Stimulated activated CD8-positive, alpha-beta memory T cell treated with anti-CD3 and anti-CD28 coated beads, Interleukin-15, amount 100 ng/mL, for 1 hour (primary cell): ENCODE measurements around the gene THEMIS2.

Experiments
- DNase-seq: peaks from one replicate; pipeline ENCODE4 v3.0.0-alpha.2; 2020; ENCODE audit warnings: low read depth

Gene THEMIS2

GRCh38 chr1:27886353-27886679, 14.0 kb downstream of the THEMIS2 start:
- DNase-seq = no peak

- DNase-seq = no peak
Measured at GRCh38 chr1:27886744-27887143, 14.4 kb downstream of the THEMIS2 start.

- no peak for DNase-seq
Measured at GRCh38 chr1:27887215-27888021, 15.1 kb downstream of the THEMIS2 start.

DNA sequence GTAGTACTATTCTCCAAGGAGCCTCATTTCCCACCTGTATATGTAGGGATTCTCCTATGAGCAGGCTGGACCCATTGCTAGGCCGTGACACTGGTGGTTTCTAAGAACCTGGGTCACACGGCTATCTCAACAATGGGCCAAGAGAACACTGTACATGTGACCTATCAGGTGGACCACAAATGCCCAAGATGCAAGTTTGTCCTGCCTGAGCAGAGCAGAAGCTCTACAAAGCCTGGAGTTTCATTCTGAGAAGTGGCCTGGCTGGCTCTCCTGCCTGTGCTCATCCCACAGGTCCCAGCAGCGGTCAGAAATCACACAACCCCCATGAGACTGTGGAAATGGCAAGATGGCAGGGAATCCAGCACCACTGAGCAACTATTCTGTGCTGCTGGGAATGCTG, 17.2 kb downstream of the THEMIS2 start:
- DNase-seq = no peak

GRCh38 chr1:27891196-27891889, 19.0 kb downstream of the THEMIS2 start:
- DNase-seq = no peak

DNA sequence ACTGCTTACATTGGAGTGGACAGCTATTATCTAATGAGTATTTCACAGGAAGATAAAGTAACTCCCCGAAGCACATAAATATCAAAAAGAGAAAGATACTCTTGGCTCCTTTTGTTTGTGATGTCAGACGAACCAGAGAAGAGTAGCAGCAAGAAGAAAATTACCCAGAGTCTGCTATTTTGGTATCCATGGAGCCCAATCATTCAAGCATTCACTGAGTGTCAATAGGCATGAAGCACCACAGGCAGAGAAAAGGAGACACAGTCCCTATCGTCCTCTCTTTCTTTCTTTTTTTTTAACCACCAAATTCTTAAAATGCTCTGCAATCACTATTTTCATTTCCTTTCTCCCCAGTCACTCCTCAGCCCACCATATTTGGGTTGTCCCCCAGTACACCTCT, 22.2 kb downstream of the THEMIS2 start:
- DNase-seq = no peak

- DNase-seq = no peak
Measured at GRCh38 chr1:27906759-27907158, 34.4 kb downstream of the THEMIS2 start.

DNA sequence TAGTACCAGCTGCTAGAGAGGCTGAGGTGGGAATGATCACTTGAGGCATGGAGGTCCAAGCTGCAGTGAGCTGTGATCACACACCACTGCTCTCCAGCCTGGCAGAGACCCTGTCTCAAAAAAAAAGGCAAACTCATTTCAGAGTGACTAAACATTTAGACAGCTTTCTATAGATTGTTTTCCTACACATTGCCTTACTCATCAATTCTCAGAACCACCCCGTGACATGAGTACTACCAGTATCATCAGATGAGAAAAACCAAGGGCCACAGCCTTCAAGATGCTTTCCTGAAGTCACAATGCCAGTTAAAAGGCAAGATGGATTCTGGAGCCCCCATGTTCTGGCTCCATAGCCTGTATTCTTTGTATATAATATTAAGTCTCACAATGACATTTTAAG, 40.1 kb downstream of the THEMIS2 start:
- DNase-seq = no peak

- no peak for DNase-seq
Measured at GRCh38 chr1:27915082-27915575, 42.8 kb downstream of the THEMIS2 start.

DNA sequence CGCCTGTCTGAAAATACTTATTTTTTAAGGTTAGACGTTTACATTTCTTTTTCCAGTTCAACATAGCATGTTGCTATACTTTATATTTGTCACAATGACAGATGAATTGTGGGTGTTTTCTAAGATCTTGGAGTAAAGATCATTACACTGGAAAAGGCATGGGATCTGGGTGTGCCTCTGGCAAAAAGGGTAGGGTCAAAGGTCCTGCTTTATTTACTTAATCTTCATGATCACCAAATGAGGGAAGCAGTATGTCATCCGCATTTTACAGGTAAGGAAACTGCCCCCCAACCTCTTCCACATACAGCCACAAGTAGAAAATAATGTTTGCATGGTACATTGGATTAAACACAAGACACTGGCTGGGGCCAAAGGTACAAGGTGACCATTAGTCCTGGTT, 49.9 kb downstream of the THEMIS2 start:
- DNase-seq = no peak

GRCh38 chr1:27928216-27928954, 56.0 kb downstream of the THEMIS2 start:
- no peak for DNase-seq

DNA sequence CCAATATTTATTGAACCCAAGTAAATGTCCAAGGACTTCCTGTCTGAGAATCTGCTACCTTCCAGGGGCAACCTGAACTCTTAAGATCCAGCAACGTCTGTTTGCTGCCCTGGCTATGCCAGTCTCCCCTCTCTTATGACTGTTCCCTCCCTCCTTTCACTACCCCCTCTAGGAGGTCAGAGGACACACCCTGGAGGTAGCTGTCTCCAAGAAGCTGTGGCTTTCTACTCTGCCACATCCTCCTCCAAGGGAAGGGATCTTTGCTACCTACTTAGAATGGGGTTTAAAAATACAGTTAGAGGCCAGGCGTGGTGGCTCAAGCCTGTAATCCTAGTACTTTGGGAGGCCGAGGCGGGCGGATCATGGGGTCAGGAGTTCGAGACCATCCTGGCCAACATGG, 58.8 kb downstream of the THEMIS2 start:
- no peak for DNase-seq

GRCh38 chr1:27931759-27932158, 59.4 kb downstream of the THEMIS2 start:
- no peak for DNase-seq

GRCh38 chr1:27934818-27935549, 62.6 kb downstream of the THEMIS2 start, which contains the start of gene SMPDL3B:
SMPDL3B (plus strand) TSS chr1:27935000; CDS start chr1:27935184, 184 bp downstream.
- no peak for DNase-seq

GRCh38 chr1:27935721-27936120, 63.4 kb downstream of the THEMIS2 start:
- no peak for DNase-seq
